PC-9 (cell line): Measurements from ENCODE around the gene ATP2B2.

Experiments
- EZH2 ChIP-seq: fragments of 200-600 bp; sonication (generic); IDR thresholded peaks from 2 replicates; pipeline ENCODE4 v1.8.0; 2017; ENCODE audit warnings: antibody characterized with exemption, low read depth
- TF ChIP-seq, protein P1 (sequence below): fragments of 200-600 bp; sonication (generic); conservative IDR thresholded peaks from 2 replicates; pipeline ENCODE4 v1.6.1; 2017; ENCODE audit warnings: mixed run types, antibody characterized with exemption, mild to moderate bottlenecking, moderate library complexity

GRCh38 chr3:10508235-10508618, 2.8 kb upstream of the ATP2B2 start:
- TF ChIP-seq, protein P1, sequence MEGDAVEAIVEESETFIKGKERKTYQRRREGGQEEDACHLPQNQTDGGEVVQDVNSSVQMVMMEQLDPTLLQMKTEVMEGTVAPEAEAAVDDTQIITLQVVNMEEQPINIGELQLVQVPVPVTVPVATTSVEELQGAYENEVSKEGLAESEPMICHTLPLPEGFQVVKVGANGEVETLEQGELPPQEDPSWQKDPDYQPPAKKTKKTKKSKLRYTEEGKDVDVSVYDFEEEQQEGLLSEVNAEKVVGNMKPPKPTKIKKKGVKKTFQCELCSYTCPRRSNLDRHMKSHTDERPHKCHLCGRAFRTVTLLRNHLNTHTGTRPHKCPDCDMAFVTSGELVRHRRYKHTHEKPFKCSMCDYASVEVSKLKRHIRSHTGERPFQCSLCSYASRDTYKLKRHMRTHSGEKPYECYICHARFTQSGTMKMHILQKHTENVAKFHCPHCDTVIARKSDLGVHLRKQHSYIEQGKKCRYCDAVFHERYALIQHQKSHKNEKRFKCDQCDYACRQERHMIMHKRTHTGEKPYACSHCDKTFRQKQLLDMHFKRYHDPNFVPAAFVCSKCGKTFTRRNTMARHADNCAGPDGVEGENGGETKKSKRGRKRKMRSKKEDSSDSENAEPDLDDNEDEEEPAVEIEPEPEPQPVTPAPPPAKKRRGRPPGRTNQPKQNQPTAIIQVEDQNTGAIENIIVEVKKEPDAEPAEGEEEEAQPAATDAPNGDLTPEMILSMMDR, result no peak
- no peak for TF ChIP-seq EZH2
